ENCODE measurements around the gene TSTD1. TPM values are rescaled to one million over a fixed set of nuclear protein-coding genes. Genes with fewer than 3 reads are reported as not detected.
"Not testable (repeated sequence)": the region's sequence is repeated elsewhere in the genome, so short reads cannot be mapped to it uniquely, and the experiment has no call there.

Gene TSTD1
- total RNA-seq, 1 donor from 2014 or later: 9.5 TPM

DNA sequence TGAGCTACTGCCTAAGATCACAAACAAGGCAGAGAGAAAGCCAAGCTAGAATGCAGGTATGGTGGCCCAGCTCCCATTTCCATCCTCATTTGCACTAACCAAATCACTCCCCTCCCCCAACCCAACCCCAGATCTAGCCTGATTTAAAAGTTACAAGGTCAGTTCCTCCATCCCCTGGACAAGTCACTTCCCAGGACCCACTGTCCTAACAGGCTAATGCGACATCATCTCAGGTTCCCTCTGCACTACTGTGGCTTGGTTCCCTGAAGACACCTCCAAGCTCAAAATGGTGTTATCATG, 20.2 kb downstream of the TSTD1 start:
- DNase-seq (ENCODE audit: low read depth): no peak
- no peak overlapping the region for H3K4me3 ChIP-seq (ENCODE audit: insufficient read depth, low read depth, low read length)
- no peaks in the 10 kb centered on the region for H3K79me2 ChIP-seq (ENCODE audit: insufficient read depth, low read length)
- H3K9me3 ChIP-seq (ENCODE audit: insufficient read depth, low read depth, low read length): no peaks in the 10 kb centered on the region
- H3K36me3 ChIP-seq (ENCODE audit: insufficient read depth, low read length): no peaks in the 10 kb centered on the region
- Mint-ChIP-seq H3K9me3 (ENCODE audit: unreplicated experiment) (no peaks in the 10 kb centered on the region), H3K27me3 (ENCODE audit: low read depth, unreplicated experiment) (no peaks in the 10 kb centered on the region), H3K4me1 (ENCODE audit: low read depth, unreplicated experiment) (peaks cover 34% of the 10 kb centered on the region), H3K36me3 (ENCODE audit: low read depth, unreplicated experiment) (peaks cover 2% of the 10 kb centered on the region), H3K27ac (ENCODE audit: unreplicated experiment) (no peak overlapping the region), H3K4me3 (ENCODE audit: unreplicated experiment) (no peak overlapping the region)
- no peaks in the 10 kb centered on the region for H4K20me1 ChIP-seq (ENCODE audit: insufficient read depth, low read length)
- H3K27ac ChIP-seq (ENCODE audit: low read depth, low read length): no peak overlapping the region
- no peak for FAIRE-seq
- H3K27me3 ChIP-seq (ENCODE audit: insufficient read depth, low read length): peaks cover 27% of the 10 kb centered on the region
- H3K4me2 ChIP-seq (ENCODE audit: low read length): no peak overlapping the region
- no peak overlapping the region for H2AFZ ChIP-seq (ENCODE audit: low read depth, low read length)
- TF ChIP-seq, protein P1, sequence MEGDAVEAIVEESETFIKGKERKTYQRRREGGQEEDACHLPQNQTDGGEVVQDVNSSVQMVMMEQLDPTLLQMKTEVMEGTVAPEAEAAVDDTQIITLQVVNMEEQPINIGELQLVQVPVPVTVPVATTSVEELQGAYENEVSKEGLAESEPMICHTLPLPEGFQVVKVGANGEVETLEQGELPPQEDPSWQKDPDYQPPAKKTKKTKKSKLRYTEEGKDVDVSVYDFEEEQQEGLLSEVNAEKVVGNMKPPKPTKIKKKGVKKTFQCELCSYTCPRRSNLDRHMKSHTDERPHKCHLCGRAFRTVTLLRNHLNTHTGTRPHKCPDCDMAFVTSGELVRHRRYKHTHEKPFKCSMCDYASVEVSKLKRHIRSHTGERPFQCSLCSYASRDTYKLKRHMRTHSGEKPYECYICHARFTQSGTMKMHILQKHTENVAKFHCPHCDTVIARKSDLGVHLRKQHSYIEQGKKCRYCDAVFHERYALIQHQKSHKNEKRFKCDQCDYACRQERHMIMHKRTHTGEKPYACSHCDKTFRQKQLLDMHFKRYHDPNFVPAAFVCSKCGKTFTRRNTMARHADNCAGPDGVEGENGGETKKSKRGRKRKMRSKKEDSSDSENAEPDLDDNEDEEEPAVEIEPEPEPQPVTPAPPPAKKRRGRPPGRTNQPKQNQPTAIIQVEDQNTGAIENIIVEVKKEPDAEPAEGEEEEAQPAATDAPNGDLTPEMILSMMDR (IDR thresholded peaks at IDR 0.05; ENCODE audit: insufficient read depth, low read depth, low read length): no peak
- TF ChIP-seq EZH2 (IDR thresholded peaks at IDR 0.05; ENCODE audit: insufficient read depth, low read length): no peak
- peaks cover 12% of the 10 kb centered on the region for H3K4me1 ChIP-seq (ENCODE audit: insufficient read depth, low read length)
- no peak overlapping the region for H3K9ac ChIP-seq (ENCODE audit: low read length)

DNA sequence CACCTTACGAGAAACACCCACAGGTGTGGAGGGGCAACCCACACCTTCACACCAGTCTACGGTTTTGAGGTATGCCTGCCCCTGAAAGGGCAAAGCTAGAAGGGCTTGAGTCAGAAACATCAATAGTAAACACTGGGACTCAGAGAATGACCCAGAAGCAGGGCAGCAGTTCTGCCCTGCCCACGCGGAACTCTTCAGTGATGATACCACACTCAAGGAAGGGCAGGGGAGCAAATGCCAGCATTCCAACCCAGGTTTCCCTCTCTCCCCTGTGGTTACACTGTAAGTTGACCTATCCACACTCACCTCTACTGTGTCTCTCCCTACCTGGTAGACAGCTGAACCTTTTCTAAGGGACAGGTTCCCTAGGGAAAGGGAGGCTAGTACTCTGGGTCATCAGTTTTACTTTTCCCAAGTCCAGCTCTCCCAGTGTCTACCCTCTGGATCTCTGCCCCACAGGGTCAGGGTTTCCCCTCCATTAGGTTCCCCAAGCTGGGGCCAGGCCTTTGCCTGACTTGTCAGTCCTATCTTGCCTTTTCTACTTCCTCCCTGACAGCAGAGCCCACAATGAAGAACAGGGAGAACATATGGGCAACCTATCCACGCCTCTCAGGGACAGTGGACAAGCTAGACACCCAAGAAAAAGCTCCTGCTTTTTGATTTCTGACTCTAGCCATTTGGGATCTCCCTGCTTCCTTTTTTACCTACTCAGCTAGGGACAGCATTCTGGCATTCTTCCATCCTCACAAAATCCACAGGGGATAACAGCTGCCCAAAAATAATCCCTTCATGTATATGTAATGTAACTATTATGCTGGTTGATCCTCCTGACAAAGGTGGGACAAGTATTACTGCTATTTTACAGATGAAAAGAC, 20.8 kb downstream of the TSTD1 start:
- H3K27me3 ChIP-seq (ENCODE audit: insufficient read depth, low read length): peaks cover 27% of the 10 kb centered on the region
- H3K4me1 ChIP-seq (ENCODE audit: insufficient read depth, low read length): peaks cover 12% of the 10 kb centered on the region
- peak overlapping the region; percentile 69 for H3K27ac Mint-ChIP-seq (ENCODE audit: unreplicated experiment)
- H3K9ac ChIP-seq (ENCODE audit: low read length): no peak overlapping the region
- H2AFZ ChIP-seq (ENCODE audit: low read depth, low read length): no peak overlapping the region
- no peak overlapping the region for H3K27ac ChIP-seq (ENCODE audit: low read depth, low read length)
- H4K20me1 ChIP-seq (ENCODE audit: insufficient read depth, low read length): no peaks in the 10 kb centered on the region
- no peaks in the 10 kb centered on the region for H3K9me3 Mint-ChIP-seq (ENCODE audit: unreplicated experiment)
- H3K4me1 Mint-ChIP-seq (ENCODE audit: low read depth, unreplicated experiment): peaks cover 40% of the 10 kb centered on the region
- no peaks in the 10 kb centered on the region for H3K9me3 ChIP-seq (ENCODE audit: insufficient read depth, low read depth, low read length)
- no peak overlapping the region for H3K4me3 ChIP-seq (ENCODE audit: insufficient read depth, low read depth, low read length)
- H3K36me3 Mint-ChIP-seq (ENCODE audit: low read depth, unreplicated experiment): peaks cover 2% of the 10 kb centered on the region
- FAIRE-seq: no peak
- no peaks in the 10 kb centered on the region for H3K36me3 ChIP-seq (ENCODE audit: insufficient read depth, low read length)
- H3K79me2 ChIP-seq (ENCODE audit: insufficient read depth, low read length): no peaks in the 10 kb centered on the region
- no peaks in the 10 kb centered on the region for H3K27me3 Mint-ChIP-seq (ENCODE audit: low read depth, unreplicated experiment)
- no peak overlapping the region for H3K4me2 ChIP-seq (ENCODE audit: low read length)
- DNase-seq (ENCODE audit: low read depth): no peak
- TF ChIP-seq, protein P1 (IDR thresholded peaks at IDR 0.05; ENCODE audit: insufficient read depth, low read depth, low read length): no peak
- no peak for TF ChIP-seq EZH2 (IDR thresholded peaks at IDR 0.05; ENCODE audit: insufficient read depth, low read length)
- no peak overlapping the region for H3K4me3 Mint-ChIP-seq (ENCODE audit: unreplicated experiment)

DNA sequence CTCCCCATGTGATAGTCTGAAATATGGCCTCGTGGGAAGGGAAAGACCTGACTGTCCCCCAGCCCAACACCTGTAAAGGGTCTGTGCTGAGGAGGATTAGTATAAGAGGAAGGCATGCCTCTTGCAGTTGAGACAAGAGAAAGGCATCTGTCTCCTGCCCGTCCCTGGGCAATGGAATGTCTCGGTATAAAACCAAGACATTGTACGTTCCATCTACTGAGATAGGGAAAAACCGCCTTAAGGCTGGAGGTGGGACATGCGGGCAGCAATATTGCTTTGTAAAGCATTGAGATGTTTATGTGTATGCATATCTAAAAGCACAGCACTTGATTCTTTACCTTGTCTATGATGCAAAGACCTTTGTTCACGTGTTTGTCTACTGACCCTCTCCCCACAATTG, 21.6 kb downstream of the TSTD1 start:
- H3K4me1 ChIP-seq (ENCODE audit: insufficient read depth, low read length): peaks cover 12% of the 10 kb centered on the region
- H3K79me2 ChIP-seq (ENCODE audit: insufficient read depth, low read length); FAIRE-seq; H3K27ac ChIP-seq (ENCODE audit: low read depth, low read length); H3K9me3 ChIP-seq (ENCODE audit: insufficient read depth, low read depth, low read length); H2AFZ ChIP-seq (ENCODE audit: low read depth, low read length); H3K36me3 Mint-ChIP-seq (ENCODE audit: low read depth, unreplicated experiment); H3K36me3 ChIP-seq (ENCODE audit: insufficient read depth, low read length); H3K4me2 ChIP-seq (ENCODE audit: low read length); H3K9ac ChIP-seq (ENCODE audit: low read length); DNase-seq (ENCODE audit: low read depth); H3K4me3 ChIP-seq (ENCODE audit: insufficient read depth, low read depth, low read length); H4K20me1 ChIP-seq (ENCODE audit: insufficient read depth, low read length); H3K27me3 Mint-ChIP-seq (ENCODE audit: low read depth, unreplicated experiment); H3K4me3 Mint-ChIP-seq (ENCODE audit: unreplicated experiment); H3K9me3 Mint-ChIP-seq (ENCODE audit: unreplicated experiment): not testable (repeated sequence)
- Mint-ChIP-seq H3K4me1 (ENCODE audit: low read depth, unreplicated experiment) (peaks cover 42% of the 10 kb centered on the region), H3K27ac (ENCODE audit: unreplicated experiment) (peak overlapping the region; percentile 69)
- peaks cover 27% of the 10 kb centered on the region for H3K27me3 ChIP-seq (ENCODE audit: insufficient read depth, low read length)

DNA sequence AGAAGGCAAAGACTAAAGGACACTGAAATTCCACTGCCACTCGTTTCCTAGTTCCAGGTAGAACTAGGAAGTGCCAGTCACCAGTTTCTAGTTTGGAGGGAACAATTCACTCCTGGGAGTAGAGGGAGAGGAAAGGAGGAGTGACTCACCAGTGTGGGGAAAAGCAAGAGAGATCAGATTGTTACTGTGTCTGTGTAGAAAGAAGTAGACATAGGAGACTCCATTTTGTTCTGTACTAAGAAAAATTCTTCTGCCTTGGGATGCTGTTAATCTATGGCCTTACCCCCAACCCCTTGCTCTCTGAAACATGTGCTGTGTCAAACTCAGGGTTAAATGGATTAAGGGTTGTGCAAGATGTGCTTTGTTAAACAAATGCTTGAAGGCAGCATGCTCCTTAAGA, 22.1 kb downstream of the TSTD1 start:
- H3K9ac ChIP-seq (ENCODE audit: low read length); H3K9me3 Mint-ChIP-seq (ENCODE audit: unreplicated experiment); H2AFZ ChIP-seq (ENCODE audit: low read depth, low read length); FAIRE-seq; H3K27ac ChIP-seq (ENCODE audit: low read depth, low read length); H3K79me2 ChIP-seq (ENCODE audit: insufficient read depth, low read length); H3K9me3 ChIP-seq (ENCODE audit: insufficient read depth, low read depth, low read length); H3K36me3 Mint-ChIP-seq (ENCODE audit: low read depth, unreplicated experiment); DNase-seq (ENCODE audit: low read depth); H3K4me3 Mint-ChIP-seq (ENCODE audit: unreplicated experiment); H3K4me2 ChIP-seq (ENCODE audit: low read length); H3K36me3 ChIP-seq (ENCODE audit: insufficient read depth, low read length); H4K20me1 ChIP-seq (ENCODE audit: insufficient read depth, low read length); H3K4me3 ChIP-seq (ENCODE audit: insufficient read depth, low read depth, low read length); H3K27me3 Mint-ChIP-seq (ENCODE audit: low read depth, unreplicated experiment): not testable (repeated sequence)
- Mint-ChIP-seq H3K4me1 (ENCODE audit: low read depth, unreplicated experiment) (peaks cover 42% of the 10 kb centered on the region), H3K27ac (ENCODE audit: unreplicated experiment) (peak overlapping the region; percentile 89)
- peaks cover 27% of the 10 kb centered on the region for H3K27me3 ChIP-seq (ENCODE audit: insufficient read depth, low read length)
- peaks cover 12% of the 10 kb centered on the region for H3K4me1 ChIP-seq (ENCODE audit: insufficient read depth, low read length)
